HG03460 (cell line): ENCODE data around the gene PARN.
"Not testable (repeated sequence)": the region's sequence is repeated elsewhere in the genome, so short reads cannot be mapped to it uniquely, and the experiment has no call there.

Experiments
- ATAC-seq: cut with Tn5 transposase; IDR thresholded peaks from one replicate; pipeline ENCODE4 v1.9.1; 2021; ENCODE audit not compliant: unreplicated experiment

PARN gene

DNA sequence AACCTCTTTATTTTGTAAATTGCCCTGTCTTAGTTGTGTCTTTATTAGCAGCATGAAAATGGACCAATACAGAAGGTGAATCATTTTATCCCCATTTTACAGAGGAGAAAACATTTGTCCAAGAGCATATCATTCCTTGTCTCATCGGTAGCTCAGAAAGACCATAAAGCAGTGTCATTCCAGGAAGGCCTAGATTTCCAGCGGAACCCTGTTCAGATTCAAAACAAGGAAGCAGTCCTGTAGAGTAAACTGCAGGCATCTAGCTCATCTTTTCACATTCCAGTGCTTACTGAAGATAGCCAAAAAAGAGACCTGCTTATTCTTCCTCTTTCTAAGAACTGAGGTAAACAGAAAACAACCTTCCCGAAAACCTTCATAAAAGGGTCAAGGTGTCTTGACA lies 54.0 kb downstream of the PARN start:
- ATAC-seq: no peak

DNA sequence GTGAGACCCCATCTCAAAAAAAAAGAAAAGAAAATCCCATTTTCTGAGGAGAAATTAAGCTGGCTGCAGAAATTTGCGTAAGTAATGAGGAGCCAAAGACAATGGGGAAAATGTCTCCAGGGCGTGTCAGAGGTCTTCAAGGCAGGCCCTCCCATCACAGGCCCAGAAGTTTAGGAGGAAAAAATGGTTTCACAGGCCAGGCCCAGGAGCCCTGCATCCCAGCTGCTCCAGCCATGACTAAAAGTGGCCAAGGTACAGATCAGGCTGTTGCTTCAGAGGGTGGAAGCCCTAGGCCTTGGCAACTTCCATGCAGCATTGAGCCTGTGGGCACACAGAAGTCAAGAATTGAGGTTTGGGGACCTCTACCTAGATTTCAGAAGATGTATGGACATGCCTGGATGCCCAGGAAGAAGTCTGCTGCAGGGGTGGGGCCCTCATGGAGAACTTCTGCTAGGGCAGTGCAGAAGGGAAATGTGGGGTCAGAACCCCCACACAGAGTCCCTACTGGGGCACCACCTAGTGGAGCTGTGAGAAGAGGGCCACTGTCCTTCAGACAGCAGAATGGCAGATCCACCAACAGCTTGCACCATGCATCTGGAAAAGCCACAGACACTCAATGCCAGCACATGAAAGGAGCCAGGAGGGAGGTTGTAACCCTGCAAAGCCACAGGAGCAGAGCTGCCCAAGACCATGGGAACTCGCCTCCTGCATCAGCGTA lies 55.2 kb downstream of the PARN start:
- ATAC-seq: not testable (repeated sequence)

DNA sequence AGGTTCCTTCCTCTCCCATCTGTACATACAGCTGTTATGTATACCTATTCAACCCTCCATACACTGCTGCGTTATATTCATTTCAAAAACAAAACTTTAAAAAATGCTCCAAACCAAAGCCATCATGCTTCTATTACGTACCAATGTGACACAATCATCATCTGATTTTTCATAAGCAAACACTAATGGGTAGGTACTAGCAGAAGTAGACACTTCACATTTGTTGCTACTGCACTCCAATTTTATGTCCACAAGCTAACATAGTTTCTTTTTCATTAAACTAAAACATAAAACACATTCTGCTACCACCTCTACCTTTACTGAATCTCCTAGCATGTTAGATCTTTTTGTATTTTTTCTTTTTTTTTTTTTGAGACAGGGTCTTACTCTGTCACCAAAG lies 57.5 kb downstream of the PARN start:
- no peak for ATAC-seq

- no peak for ATAC-seq
Measured at GRCh38 chr16:14569213-14569612, 60.8 kb downstream of the PARN start.

- ATAC-seq: no peak
Measured at GRCh38 chr16:14566599-14566998, 63.5 kb downstream of the PARN start.

- ATAC-seq: no peak
Measured at GRCh38 chr16:14565688-14566025, 64.4 kb downstream of the PARN start.

DNA sequence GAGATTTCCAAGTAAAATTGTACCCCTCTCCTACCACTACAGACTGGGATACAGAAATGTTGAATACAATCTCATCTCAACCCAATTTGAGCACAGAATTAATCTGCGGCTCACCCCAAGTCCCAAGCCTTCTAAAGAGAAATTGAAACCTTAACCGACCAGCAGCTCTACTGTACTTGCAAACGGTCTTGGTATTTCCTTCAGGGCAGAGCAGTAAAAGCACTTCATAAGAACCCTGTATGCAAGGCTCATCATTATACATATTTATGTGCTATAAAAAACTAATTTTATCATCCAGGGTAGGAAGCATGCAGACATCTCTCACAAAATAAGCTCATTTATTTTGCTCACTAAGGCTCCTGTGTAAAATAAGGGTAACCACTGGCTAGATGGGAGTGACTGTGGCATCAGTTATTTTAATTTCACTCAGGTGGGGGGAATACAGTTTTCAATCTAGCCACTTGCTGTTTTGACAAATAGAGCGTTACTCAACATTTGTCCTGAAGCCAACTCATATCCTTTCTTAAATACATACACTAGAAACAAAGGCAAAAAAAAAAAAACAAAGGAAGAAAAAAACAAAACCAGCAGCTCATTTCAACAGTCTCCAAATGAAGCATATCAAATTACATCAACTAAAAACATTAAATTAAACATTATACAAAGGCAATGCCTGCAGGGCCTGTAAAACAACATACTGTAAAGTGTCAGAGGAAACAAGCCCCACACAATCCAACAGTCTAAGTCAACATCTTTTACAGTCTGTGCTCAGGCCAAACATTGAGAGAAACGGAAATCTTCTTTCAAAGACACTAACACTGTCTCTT lies 65.0 kb downstream of the PARN start:
- no peak for ATAC-seq

- no peak for ATAC-seq
Measured at GRCh38 chr16:14564323-14564722, 65.7 kb downstream of the PARN start.

DNA sequence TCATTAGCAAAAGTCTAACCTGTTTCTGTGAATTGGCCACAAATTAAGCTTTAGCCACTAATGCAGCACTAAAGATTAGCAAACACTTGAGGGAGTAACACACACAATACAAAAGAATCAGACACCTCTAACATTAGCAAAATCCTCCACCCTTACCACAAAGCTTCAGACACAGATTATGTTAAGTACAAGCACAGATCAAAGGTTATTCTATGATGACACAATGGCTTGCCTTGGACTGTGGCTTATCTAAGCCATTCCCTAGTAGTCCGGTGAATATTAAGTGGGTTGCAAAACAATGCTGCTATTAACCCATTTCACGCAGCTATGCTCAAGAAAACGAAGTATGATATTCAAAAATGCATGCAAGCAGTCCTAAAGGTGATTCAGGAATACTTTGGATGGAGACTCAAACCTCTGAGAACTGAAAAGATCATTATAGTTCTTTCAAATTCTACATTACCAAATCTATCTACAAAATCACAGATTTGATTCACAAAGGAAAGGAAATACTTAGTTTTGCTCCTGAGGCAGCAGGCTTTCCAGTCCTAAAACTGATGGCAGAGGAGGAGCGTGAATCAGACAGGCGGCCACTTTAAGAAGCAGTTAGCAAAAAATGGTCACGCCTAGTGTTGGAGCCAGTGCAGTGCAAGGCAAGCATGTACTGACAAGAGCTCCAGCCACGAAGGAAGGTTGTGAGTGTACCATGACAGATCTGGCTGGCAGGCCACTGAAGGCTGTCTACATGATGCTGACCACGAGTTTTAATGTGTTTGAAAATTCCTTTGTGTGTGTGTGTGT lies 67.2 kb downstream of the PARN start:
- no peak for ATAC-seq

DNA sequence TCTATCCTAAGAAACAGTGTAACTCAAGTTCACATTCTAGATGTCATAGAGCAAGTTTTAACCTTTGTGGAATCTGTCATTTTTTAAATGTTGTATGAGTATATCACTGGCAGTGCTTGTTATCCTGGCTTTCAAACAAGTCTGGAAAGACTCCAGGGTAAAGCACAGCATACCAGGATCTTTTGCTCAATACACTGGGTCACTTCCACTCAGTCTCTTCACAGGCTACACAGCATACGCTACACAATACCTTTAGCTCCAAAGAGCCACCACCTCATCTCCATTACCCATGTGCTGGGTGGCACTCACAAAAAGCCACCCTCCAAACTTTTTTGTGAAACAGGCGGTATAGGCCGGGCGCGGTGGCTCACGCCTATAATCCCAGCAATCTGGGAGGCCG lies 69.5 kb downstream of the PARN start:
- ATAC-seq: no peak

- ATAC-seq: no peak
Measured at GRCh38 chr16:14559809-14560241, 70.2 kb downstream of the PARN start.

GRCh38 chr16:14553447-14553846 lies 76.6 kb downstream of the PARN start:
- ATAC-seq: no peak

DNA sequence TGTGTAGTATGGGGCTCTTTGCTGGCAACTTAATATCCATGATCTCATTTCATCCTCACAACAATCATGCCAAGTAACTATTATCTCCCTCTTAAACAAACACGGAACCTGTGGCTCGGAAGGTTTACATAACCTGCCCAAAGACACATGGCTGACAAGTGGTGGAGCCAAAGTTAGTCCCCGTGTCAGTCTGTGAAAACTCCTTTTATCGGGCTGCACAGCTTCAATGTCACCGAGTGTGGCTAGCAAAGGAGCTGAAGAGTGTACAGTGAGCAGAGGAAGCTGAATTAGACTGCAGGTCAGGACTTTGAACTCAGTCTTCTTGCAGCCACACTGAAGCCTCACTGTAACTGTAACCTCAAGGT lies 80.3 kb downstream of the PARN start:
- no peak for ATAC-seq

- no peak for ATAC-seq
Measured at GRCh38 chr16:14548933-14549788, 80.9 kb downstream of the PARN start.

DNA sequence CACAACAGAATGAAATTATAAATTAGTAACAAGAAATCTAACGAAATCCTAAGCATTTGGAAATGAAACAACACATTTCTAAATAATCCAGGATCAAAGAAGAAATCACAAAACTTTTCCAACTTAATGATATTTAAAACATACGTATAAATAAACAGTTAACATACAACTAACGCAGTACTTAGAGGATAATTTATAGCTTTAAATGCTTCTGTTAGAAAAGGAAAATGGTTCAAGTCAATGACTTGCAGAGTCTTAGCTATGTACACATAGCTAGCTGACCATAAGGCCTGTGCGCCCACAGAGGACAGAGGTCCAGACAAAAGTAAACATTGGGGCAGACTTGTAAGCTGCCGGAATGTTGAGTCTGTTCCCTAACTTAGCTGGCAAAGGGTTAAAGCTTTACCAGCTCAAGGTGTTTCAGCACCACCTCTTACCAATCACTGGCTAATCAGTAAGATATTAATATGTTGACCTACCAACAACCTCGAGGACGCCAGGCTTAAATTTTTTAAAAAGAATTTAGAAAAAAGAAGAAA lies 84.6 kb downstream of the PARN start:
- ATAC-seq: no peak

GRCh38 chr16:14544846-14545245 lies 85.2 kb downstream of the PARN start:
- not testable (repeated sequence) for ATAC-seq

GRCh38 chr16:14539631-14540030 lies 90.4 kb downstream of the PARN start:
- ATAC-seq: no peak

DNA sequence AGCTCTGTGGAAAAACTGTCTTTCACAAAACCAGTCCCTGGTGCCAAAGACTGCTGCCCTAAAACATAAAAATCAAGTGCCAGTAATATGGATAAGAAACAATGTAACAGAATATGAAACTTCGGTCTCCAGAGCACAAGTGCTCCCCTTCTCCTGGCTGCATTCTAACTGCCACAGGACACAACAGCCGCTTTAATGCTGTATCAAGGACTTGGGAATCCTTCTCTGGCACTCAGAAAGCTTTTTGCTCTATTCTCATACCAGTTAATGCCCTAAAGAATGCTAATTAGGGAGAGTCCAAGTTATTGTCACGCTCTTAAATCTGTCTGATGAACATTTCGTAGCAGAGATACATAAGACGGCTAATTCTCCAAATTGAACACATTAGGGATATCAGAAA lies 90.9 kb downstream of the PARN start:
- no peak for ATAC-seq

DNA sequence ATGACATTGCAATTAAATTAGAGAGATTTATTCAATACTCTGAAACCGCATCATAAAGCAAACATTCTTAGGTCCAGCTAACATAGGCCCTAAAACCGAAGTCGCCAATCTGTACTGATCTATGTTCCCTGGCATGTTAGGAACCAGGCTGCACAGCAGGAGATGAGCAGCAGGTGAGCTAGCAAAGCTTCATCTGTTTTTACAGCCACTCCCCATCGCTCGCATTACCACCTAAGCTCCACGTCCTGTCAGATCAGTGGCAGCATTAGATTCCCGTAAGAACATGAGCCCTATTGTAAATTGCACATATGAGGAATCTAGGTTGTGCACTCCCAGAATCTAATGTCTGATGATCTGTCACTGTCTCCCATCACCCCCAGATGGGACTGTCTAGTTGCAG lies 91.5 kb downstream of the PARN start:
- ATAC-seq: no peak

- ATAC-seq: no peak
Measured at GRCh38 chr16:14531613-14532012, 98.4 kb downstream of the PARN start.

DNA sequence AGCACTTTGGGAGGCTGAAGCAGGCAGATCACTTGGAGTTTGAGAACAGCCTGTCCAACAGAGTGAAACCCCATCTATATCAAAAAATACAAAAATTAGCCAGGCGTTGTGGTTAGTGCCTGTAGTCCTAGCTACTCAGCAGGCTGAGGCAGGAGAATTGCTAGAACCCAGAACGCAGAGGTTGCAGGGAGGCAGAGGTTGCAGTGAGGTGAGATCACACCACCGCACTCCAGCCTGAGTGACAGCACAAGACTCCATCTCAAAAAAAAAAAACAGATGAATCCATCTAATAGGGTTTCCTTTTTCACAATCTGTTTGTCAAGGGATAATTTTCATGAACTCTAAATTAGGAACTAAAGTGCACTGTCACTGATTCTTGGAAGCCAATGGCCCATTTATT lies 99.0 kb downstream of the PARN start:
- no peak for ATAC-seq
